Adrenal gland (tissue), 12 donors: ENCODE data around the gene PNPLA3. TPM values are rescaled to one million over a fixed set of nuclear protein-coding genes. Genes with fewer than 3 reads are reported as not detected.

ENCODE experiments used
- DNase-seq, 7 donors: peaks; one replicate each; pipeline ENCODE4 v3.0.0-alpha.2; 2019 to 2020
- H3K27ac ChIP-seq, 5 donors: fragments of 200-600 bp; sonication (generic) in 4 of 5; 1 replicate in 3 of 5; 2 replicates in 2 of 5; pipeline versions ENCODE4 v1.5.1 to v1.8.0; 2016 to 2020; ENCODE audit warnings: mild to moderate bottlenecking in 1 of 5
- H3K27me3 ChIP-seq: fragments of 200-600 bp; 2 replicates; pipeline ENCODE4 v1.8.0; 2021
- H3K36me3 ChIP-seq, 2 donors: fragments of 200-600 bp; replicated peaks in 1 of 2; 1 replicate in 1 of 2; 2 replicates in 1 of 2; pipeline versions ENCODE4 v1.5.1 to v1.8.0; 2018 to 2022
- H3K4me1 ChIP-seq, 2 donors: fragments of 200-600 bp; replicated peaks in 1 of 2; 1 replicate in 1 of 2; 2 replicates in 1 of 2; pipeline versions ENCODE4 v1.5.1 to v1.8.0; 2018 to 2021
- H3K4me3 ChIP-seq, 4 donors: fragments of 200-600 bp; sonication (generic) in 3 of 4; one replicate each; pipeline ENCODE4 v1.5.1; 2016 to 2018
- H3K9me3 ChIP-seq, 3 donors: fragments of 200-600 bp; sonication (generic) in 1 of 3; replicated peaks in 1 of 3; 1 replicate in 2 of 3; 2 replicates in 1 of 3; pipeline versions ENCODE4 v1.5.1 to v1.8.0; 2016 to 2021
- POLR2A ChIP-seq, 2 donors: fragments of 450-650 bp; IDR thresholded peaks; one replicate each; pipeline ENCODE4 v1.6.1; 2017; ENCODE audit warnings: antibody characterized with exemption in 2 of 2, mild to moderate bottlenecking in 2 of 2, moderate library complexity in 1 of 2
- whole genome bisulfite sequencing, 4 donors: extraction: QIAGEN DNeasy Blood & Tissue Kit in 2 of 4; methylation state at CpG; one replicate each; pipeline versions ENCODE4 v1.1.5 to v1.1.7; 2013 to 2017; 5-methylcytosine and 5-hydroxymethylcytosine counted together
- intact Hi-C, 2 donors: fragments of 100-400 bp; cut with DNase I; formaldehyde crosslinking; loops; one replicate each; pipeline versions ENCODE4 v1.14.1 to v1.15.0; 2022 to 2023
- polyA plus RNA-seq, 3 donors: library from polyadenylated mRNA; stranded (reverse); fragments of 200-250 nt in 2 of 3; fragments of 350-450 nt in 1 of 3; fragmentation: Illumina TruSeq in 1 of 3; extraction: RNeasy Lipid Tissue Mini Kit (QIAGEN cat#74804) in 1 of 3; gene quantifications; one replicate each; pipeline ENCODE4 v1.2.3, GENCODE V29; 2013 to 2014
- total RNA-seq, 9 donors: library from RNA; depleted of rRNA in 4 of 9; stranded (reverse); fragments of >200 nt in 4 of 9; fragments of 120-200 nt in 1 of 9; fragmentation: NEBNext Ultra II Directional in 1 of 9; extraction: Animal tissue kit (Norgen Biotek cat#: 25700) in 1 of 9; gene quantifications; one replicate each; pipeline versions ENCODE4 v1.1.0 to v1.2.4, GENCODE V29; 2013 to 2023
- TF ChIP-seq, protein P1 (sequence below), 6 experiments: fragments of 450-650 bp in 4 of 6; fragments of 200-600 bp in 2 of 6; sonication (generic) in 1 of 6; IDR thresholded peaks; 1 replicate in 5 of 6; 2 replicates in 1 of 6; pipeline versions ENCODE4 v1.5.1 to v1.8.0; 2016 to 2021; ENCODE audit warnings: antibody characterized with exemption in 6 of 6, mild to moderate bottlenecking in 2 of 6, moderate library complexity in 1 of 6
- donor health status: healthy with polysubstance abuse.
- donor health status: Bipolar disorder and iron deficiency.
- donor health status: DM: yes; HTN: yes; CAD: no.
- donor health status: DM: no; HTN: no; CAD: no.
- donor health status: DM: no; HTN: no; CAD: no.
- donor health status: DM: yes; HTN: yes; CAD: no.

The PNPLA3 gene
- total and polyA plus RNA-seq, 12 donors, result 0.15 to 4.4 (median 0.42) TPM; not detected in 1

- no peaks in the 10 kb centered on the region for H3K27me3 ChIP-seq
- no peak overlapping the region for H3K27ac ChIP-seq
- TF ChIP-seq POLR2A (IDR thresholded peaks at IDR 0.05), result no peak
- TF ChIP-seq, protein P1, sequence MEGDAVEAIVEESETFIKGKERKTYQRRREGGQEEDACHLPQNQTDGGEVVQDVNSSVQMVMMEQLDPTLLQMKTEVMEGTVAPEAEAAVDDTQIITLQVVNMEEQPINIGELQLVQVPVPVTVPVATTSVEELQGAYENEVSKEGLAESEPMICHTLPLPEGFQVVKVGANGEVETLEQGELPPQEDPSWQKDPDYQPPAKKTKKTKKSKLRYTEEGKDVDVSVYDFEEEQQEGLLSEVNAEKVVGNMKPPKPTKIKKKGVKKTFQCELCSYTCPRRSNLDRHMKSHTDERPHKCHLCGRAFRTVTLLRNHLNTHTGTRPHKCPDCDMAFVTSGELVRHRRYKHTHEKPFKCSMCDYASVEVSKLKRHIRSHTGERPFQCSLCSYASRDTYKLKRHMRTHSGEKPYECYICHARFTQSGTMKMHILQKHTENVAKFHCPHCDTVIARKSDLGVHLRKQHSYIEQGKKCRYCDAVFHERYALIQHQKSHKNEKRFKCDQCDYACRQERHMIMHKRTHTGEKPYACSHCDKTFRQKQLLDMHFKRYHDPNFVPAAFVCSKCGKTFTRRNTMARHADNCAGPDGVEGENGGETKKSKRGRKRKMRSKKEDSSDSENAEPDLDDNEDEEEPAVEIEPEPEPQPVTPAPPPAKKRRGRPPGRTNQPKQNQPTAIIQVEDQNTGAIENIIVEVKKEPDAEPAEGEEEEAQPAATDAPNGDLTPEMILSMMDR (IDR thresholded peaks at IDR 0.05), result no peak
- H3K4me3 ChIP-seq, result no peak overlapping the region
- DNase-seq, result peak in 1 of 7 donors; percentile 10
- WGBS, 4 donors, result 77 to 82% (median 82%) methylated on average over 15 to 16 of the region's 16 CpGs
- H3K4me1 ChIP-seq, result peaks cover 0 to 15% of the 10 kb centered on the region in 2 donors
- intact Hi-C loops, result loop anchor here (5.0 kb wide), 2 partner anchors 90 to 635 kb away; no protein-coding TSS in a partner anchor
- no peaks in the 10 kb centered on the region for H3K9me3 ChIP-seq
- H3K36me3 ChIP-seq, result peaks cover 0 to 53% of the 10 kb centered on the region in 2 donors
These were observed 68.8 kb downstream of the PNPLA3 start for GRCh38 chr22:43992331-43992821.

DNA sequence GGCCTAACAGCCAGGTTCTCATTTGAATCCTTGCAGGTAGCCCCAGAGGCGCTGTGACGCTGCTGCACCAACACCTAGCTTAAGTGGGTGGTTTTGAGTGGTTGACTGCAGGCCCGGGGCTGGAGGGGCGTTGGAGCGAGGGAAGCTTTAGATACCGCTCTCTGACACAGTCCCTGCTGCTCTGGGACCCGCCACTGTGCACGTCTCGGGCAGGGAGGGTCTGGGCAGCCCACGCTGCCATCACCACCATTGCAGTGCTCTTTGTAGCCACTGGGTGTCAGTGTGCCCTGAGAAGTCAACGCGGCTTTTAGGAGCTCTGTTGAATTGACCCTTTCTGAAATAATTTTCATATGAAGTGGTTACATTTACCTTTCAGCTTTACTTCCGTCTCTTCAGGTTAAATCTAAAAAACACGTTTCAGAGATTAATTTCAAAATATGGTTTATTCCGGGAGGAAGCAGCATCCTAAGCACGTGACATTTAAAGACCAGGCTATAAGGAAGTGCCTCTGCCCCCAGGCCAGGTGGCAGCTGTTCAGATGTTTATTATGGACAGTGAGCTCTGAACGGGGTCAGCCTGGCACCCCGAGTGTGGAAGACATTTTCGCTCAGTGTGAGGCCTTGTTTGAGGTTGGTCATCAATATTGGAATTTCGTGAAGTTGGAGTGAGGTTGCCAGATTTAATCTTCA, 69.6 kb downstream of the PNPLA3 start:
- Histone ChIP-seq H3K27ac (no peak overlapping the region), H3K4me1 (peaks cover 0 to 15% of the 10 kb centered on the region in 2 donors), H3K27me3 (no peaks in the 10 kb centered on the region), H3K9me3 (no peaks in the 10 kb centered on the region), H3K4me3 (no peak overlapping the region), H3K36me3 (peaks cover 0 to 49% of the 10 kb centered on the region in 2 donors)
- peak; percentile 57 to 78 (median 63) for DNase-seq
- TF ChIP-seq POLR2A (IDR thresholded peaks at IDR 0.05), result no peak
- TF ChIP-seq, protein P1 (IDR thresholded peaks at IDR 0.05), result peak; percentile 89 to 98 (median 93)
- 24 to 35% (median 25%) methylated on average over 10 to 20 of the region's 20 CpGs for WGBS, 4 donors
- intact Hi-C loops, result loop anchor here (5.0 kb wide), 2 partner anchors 89 to 634 kb away; no protein-coding TSS in a partner anchor

- no peaks in the 10 kb centered on the region for H3K27me3 ChIP-seq
- no peak overlapping the region for H3K27ac ChIP-seq
- WGBS, 4 donors, result 61 to 77% (median 72%) methylated on average over 2 to 11 of the region's 11 CpGs
- TF ChIP-seq, protein P1 (IDR thresholded peaks at IDR 0.05), result no peak
- no peak for TF ChIP-seq POLR2A (IDR thresholded peaks at IDR 0.05)
- peaks cover 0 to 15% of the 10 kb centered on the region in 2 donors for H3K4me1 ChIP-seq
- DNase-seq, result peak in 2 of 7 donors; percentile 21 to 32
- intact Hi-C loops, result loop anchor here (5.0 kb wide), 2 partner anchors 88 to 633 kb away; no protein-coding TSS in a partner anchor
- peaks cover 0 to 50% of the 10 kb centered on the region in 2 donors for H3K36me3 ChIP-seq
- H3K4me3 ChIP-seq, result no peak overlapping the region
- H3K9me3 ChIP-seq, result no peaks in the 10 kb centered on the region
These were observed 70.4 kb downstream of the PNPLA3 start for GRCh38 chr22:43994006-43994405.

GRCh38 chr22:43994416-43994815, 70.8 kb downstream of the PNPLA3 start:
- Histone ChIP-seq H3K36me3 (peaks cover 0 to 50% of the 10 kb centered on the region in 2 donors), H3K27me3 (no peaks in the 10 kb centered on the region), H3K9me3 (no peaks in the 10 kb centered on the region), H3K4me3 (no peak overlapping the region), H3K27ac (no peak overlapping the region), H3K4me1 (peaks cover 0 to 15% of the 10 kb centered on the region in 2 donors)
- no peak for DNase-seq
- no peak for TF ChIP-seq POLR2A (IDR thresholded peaks at IDR 0.05)
- TF ChIP-seq, protein P1 (IDR thresholded peaks at IDR 0.05), result no peak
- 80 to 91% (median 83%) methylated on average over 8 to 9 of the region's 9 CpGs for WGBS, 4 donors
- intact Hi-C loops, result loop anchor here (5.0 kb wide), 2 partner anchors 88 to 633 kb away; no protein-coding TSS in a partner anchor
